GM18909 (cell line): ENCODE data around the gene ZNF837.

Experiments
- ATAC-seq: cut with Tn5 transposase; IDR thresholded peaks from one replicate; pipeline ENCODE4 v1.9.1; 2021; ENCODE audit warnings: mild to moderate bottlenecking; ENCODE audit not compliant: unreplicated experiment, poor library complexity

ZNF837 gene

DNA sequence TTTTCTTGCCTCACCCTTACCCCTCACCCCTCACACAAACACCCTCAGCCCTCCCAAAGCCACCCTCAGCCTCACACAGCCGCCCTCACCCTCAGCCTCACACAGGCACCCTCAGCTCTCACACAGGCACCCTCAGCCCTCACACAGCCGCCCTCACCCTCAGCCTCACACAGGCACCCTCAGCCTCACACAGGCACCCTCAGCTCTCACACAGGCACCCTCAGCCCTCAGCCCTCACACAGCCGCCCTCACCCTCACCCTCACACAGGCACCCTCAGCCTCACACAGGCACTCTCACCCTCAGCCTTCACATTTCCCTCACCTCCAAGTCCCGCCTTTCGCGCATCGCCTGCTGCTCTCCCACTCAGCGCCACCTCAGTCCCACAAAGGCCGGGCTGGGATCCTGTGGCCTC lies 54.3 kb downstream of the ZNF837 start:
- ATAC-seq = no peak

DNA sequence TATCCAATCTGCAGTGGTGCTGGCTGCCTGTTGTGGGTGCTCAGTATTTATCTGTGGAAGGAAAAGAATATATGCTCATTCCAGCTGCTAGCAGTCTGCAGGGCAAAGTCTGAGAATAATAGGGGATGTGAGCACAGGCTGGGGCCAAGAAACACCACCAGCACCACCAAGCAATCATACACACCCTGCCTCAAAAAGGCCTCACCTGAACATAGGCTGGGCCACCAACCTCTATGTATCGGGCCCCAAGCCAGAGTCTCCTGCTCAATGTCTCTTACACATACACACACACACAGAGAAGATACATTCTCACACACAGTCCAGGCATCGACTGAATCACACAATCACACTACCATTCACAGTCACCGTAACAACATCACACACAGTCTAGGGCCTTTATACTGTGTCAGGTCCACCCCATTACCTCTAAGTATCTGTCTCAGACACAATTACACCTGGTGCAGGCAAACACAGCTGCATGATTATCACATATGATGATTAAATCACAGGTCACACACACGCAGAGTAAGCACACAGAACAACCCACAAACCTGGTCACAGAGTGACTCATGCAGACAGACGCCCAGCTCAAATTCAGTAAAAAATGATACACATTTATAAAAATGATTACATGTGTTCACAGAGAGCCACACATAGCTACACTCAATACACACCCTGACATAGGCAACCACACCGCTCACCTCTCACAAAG lies 55.4 kb downstream of the ZNF837 start:
- ATAC-seq = no peak

DNA sequence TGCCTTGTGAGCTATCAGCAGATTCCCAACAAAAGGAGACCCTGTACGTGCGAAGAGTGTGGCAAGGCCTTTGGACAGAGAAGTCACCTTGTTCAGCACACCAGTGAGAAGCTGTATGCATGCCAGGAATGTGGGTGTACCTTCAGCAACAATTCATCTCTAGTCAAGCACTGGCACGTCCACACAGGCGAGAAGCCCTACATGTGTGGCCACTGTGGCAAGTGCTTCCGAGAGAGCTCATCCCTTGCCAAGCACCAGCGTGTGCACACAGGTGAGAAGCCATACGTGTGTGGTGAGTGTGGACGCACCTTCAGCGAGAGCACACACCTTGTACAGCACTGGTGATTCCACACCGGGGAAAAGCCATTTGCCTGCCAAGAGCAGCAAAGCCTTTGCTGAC lies 61.6 kb downstream of the ZNF837 start:
- ATAC-seq = no peak

DNA sequence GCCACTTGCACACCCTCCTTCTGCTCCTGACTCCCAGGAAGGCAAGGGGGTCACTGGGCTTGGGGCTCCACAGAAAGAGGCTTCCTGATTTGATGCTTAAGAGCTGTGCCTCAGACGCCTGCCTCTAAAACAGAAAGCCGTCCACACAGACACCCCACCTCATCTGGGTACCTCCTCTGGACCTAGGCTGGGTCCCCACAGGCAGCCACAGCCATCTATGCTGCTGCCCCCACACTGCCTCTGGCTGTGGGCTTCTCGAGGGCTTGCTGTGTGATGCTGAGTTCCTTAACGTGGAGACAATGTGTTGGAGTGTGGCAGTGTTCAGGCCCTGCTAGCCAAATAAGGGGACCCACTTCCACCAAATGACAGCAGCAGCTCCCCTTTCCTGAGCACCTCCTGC lies 62.5 kb downstream of the ZNF837 start:
- ATAC-seq = no peak
